Transverse colon (tissue), 4 donors: ENCODE measurements around the gene DDX3X.

Experiments
- CTCF ChIP-seq, 5 experiments: fragments of 200-600 bp in 3 of 5; fragments of 450-650 bp in 2 of 5; sonication (generic) in 3 of 5; IDR thresholded peaks; 1 replicate in 2 of 5; 2 replicates in 3 of 5; pipeline ENCODE4 v1.5.1; 2016 to 2017; ENCODE audit warnings: antibody characterized with exemption in 5 of 5, inconsistent platforms in 3 of 5, mild to moderate bottlenecking in 2 of 5, moderate library complexity in 1 of 5
- EP300 ChIP-seq: sonication (generic); formaldehyde crosslinking; IDR thresholded peaks from one replicate; pipeline ENCODE4 v1.6.1; 2017; ENCODE audit warnings: antibody characterized with exemption, low read depth
- POLR2A ChIP-seq: fragments of 450-650 bp; IDR thresholded peaks from one replicate; pipeline ENCODE4 v1.6.1; 2016; ENCODE audit warnings: antibody characterized with exemption, mild to moderate bottlenecking, moderate library complexity
- POLR2AphosphoS5 ChIP-seq, 3 donors: sonication (generic); formaldehyde crosslinking; IDR thresholded peaks; one replicate each; pipeline ENCODE4 v1.6.1; 2016; ENCODE audit warnings: antibody characterized with exemption in 3 of 3

GRCh38 chrX:41373989-41374606 lies 40.1 kb downstream of the DDX3X start:
- TF ChIP-seq CTCF (IDR thresholded peaks at IDR 0.05) (no peak), POLR2AphosphoS5 (IDR thresholded peaks at IDR 0.05) (no peak), EP300 (no peak), POLR2A (no peak)
